GM21526 (cell line): Measurements from ENCODE around the gene FAM200A.
"Not testable (repeated sequence)": the region's sequence is repeated elsewhere in the genome, so short reads cannot be mapped to it uniquely, and the experiment has no call there.

Source experiments
- ATAC-seq: cut with Tn5 transposase; IDR thresholded peaks from one replicate; pipeline ENCODE4 v1.9.1; 2021; ENCODE audit warnings: moderate library complexity; ENCODE audit not compliant: unreplicated experiment, low FRiP score

Gene FAM200A

DNA sequence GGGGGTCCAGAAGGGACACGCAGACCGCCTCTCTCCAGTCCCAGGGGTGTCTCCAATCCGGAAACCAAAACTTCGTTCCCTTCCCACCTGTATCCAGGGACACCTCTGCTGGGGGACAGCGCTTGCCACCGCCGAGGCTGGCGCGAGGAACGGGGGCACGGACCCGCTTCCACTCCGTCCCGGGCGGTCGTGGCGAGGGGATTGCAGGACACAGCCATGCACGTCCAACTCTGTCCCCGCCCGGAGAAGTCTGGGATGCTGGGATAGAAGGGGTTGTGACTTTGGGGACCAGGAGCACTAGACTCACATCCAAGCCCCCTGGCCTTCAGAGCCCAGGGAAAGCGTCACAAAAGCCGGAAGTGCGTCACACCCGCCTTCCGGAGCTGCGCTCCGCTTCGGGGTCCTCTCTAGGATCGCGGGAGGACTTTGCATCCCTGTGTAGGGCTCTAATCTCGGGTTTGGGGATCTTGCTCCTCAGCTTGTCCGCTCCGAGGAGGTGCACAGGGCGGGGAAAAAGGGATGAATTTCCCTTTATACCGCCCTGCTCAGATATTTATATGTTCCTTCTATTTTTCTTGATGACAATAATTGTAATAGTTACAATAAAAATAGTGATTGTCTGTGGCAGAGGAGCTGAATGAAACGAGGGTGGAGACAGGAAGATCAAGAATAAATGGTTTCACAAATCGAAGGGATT, at the start of gene FAM200A:
Gene FAM200A (minus strand): TSS at position 348 of the 697 bp plus-strand sequence. CDS start 3,707 bp downstream, outside the sequence.
- ATAC-seq: peak; percentile 92

DNA sequence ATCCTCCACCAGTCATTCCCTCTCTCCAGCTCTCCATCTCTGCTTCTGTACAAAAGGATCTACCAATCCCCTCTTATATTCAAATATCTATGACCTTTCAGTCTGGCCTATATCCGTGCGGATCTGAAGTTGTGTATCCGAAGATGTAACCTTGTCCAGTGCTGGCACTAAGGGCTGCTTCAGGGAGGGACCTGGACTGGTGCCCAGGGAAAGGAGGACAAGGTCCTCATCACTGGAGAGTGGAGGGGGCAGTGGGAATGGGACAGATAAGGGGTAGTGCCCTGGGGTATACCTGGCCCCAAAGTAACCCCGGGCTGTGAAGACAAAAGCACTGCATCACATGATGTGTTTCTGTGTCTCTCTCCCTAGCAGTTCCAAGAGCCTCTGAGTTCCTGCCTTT, 47.9 kb upstream of the FAM200A start:
- no peak for ATAC-seq

DNA sequence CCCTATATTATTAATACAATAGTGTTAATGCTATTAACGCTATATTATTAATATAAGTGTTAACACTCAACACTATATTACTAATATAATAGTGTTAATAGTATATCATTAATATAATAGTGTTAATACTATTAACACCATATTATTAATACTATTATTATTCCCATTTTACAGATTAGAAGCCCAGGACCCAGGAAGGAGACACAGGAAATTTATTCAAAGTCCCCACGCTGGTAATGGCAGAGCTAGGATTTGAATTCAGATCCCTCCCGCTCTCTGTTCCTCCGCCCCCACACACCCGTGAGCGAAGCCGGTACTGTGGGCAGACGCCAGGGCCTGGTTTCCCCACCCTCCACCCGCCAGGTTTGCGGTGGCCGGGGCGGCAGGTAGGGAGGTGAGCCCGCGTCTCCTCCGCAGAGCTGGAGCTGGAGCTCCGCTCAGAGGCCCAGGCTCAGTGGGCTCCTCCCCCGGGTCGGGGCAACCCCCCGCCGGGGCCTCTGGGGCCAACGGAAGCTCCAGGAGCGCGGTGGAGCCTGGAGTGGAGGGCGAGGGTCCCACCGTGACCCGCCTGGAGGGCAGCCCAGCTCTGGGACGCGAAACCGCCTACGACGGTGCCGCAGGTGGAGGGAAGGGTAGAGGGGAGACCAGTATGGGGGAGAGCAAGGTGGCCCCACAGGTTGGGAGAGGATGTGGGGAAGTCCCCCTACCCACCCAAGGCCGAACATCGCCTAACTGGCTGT, 46.0 kb upstream of the FAM200A start, which contains the start of gene TMEM225B:
Gene TMEM225B (plus strand): TSS at position 506 of the 740 bp plus-strand sequence. CDS start 6,122 bp downstream, outside the sequence.
- ATAC-seq: no peak

DNA sequence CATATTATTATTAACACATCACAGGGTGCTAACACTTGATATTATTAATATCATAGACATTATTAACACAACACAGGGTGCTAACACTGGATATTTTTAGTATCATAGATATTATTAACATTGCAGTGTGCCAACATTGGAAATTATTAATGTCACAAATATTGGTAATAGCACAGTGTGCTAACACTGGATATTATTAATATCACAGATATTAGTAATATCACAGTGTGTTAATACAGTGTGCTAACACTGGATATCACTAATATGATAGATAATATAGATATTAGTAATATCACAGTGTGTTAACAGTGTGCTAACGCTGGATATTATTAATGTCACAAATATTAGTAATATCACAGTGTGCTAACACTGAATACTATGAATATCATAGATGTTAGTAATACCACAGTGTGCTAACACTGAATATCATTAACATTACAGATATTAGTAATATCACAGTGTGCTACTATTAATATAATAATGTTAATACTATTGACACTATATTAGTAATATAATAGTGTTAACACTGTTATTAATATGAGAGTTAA, 44.6 kb upstream of the FAM200A start:
- no peak for ATAC-seq

DNA sequence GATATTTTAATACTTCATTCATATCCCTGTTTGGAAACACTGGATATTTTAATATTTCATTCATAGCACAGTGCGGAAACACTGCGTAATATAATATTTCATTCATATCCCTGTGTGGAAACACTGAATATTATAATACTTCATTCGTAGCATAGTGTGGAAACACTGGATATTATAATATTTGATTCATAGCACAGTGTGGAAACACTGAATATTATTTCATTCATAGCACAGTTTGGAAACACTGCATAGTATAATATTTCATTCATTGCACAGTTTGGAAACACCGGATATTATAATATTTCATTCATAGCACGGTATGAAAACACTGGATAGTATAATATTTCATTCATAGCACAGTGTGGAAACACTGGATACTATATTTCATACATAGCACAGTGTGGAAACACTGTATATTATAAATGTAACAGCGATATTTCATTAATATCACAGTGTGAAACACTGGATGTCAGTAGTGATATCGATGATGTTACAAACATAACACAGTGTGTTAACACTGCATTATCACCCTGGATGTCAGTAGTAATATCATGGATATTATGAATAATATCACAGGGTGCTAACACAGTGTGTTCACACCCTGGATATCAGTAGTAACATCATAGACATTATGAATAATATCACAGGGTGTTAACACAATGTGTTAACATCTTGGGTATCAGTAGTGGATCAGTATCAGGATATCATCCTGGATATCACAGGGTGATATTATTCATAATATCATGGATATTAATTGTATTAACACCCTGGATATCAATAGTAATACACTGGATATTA, 43.2 kb upstream of the FAM200A start:
- no peak for ATAC-seq

DNA sequence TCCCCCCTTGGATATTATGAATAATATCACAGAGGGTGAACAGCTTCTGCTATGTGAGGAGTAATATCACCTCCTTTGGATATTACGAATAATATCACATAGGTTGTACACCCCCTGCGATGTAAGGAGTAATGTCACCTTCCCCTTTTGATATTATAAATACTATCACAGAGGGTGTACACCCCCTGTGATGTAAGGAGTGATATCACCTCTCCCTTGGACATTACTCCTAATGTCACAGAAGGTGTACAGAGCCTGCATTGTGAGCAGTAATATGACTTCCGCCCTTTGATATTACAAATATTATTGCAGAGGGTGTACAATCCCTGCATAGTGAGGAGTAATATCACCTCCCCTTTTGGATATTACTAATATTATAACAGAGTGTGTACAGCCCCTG, 37.0 kb upstream of the FAM200A start:
- no peak for ATAC-seq

DNA sequence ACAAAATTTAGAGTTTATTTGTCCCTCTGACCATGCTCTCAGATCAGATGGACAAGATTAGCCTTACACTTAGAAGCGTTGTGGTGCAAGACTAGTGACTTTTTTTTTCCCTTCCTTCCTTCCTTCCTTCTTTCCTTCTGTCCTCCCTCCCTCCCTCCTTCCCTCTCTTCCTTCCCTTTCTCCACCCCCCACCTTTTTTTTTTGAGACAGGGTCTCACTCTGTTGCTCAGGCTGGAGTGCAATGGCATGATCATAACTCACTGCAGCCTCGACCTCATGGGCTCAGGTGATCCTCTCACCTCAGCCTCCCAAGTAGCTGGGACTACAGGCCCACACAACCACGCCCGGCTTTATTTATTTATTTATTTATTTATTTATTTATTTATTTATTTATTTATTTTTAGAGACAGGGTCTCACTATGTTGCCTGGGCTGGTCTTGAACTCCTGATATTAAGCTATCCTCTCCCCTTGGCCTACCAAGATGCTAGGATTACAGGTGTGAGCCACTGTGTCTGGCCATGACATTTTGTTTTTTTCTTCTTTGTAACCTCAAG, 28.9 kb upstream of the FAM200A start:
- not testable (repeated sequence) for ATAC-seq

DNA sequence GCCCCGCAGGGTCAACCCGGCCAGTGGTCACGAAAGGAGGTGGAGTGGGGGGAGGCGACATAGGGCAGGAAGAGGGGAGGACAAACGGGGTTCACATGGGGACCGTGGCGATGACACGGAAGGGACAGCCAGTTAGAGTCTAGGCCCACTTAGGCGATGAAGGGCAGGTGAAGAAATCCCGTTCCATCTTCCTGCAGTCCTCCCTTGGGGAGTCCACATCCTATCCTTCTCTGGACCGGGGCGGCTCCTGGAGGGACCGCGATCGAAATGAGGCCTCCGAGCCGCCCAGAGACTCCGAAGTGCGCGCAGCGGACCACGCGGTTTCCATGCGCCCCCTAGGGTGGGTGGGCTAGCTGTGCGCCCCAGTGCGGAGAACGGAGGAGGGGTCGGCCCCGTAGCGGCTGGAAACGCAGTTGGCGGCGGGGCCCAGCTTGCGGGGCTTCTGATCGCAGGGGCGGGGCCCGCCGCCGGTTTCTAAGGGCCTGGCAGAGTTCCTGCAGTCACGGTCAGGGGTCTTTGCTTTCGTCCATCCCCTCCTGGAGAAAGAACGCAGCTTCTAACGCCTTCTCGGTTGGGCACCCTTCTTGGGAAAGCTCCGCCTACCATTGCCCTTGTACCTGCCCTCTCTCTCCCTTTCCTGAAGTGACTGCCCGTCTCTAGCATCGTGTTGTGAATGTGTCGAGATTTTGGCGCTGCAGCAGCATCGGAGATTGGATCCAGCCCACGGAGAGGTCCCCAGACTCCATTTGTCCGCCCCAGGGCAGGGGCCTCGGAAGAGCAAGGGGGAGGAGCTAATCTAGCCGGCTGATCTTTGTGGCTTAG, 28.3 kb upstream of the FAM200A start:
- no peak for ATAC-seq

DNA sequence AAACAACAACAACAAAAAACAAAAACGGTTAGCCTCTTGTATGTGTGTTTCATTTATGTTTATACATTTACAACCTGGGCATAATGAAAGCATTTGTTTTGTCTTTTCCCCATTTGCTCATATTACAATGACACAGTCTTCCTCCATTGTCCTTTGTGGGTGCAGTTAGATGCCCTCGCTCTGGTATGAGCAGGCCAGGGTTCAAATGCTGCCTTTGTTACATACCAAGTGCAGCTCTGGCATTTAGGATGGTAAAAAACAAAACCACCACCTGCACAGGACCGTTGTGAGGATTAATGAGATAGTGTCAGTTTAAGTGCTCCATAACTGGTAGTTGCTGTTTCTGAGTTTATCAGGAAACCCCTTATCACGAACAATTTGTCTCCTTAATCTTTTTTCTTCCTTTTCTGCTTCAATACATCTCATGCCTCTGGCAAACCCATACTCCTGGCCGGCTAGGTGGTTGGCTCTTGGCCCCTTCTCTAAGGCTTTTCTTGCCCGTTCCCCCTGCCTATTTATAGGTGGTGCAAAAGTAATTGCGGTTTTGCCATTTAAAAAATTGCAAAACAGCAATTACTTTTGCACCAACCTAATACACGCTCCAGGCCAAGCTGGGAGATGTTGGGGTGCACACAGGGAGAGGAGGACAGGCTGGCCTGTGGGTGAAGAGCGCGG, 27.5 kb upstream of the FAM200A start:
- ATAC-seq: no peak

DNA sequence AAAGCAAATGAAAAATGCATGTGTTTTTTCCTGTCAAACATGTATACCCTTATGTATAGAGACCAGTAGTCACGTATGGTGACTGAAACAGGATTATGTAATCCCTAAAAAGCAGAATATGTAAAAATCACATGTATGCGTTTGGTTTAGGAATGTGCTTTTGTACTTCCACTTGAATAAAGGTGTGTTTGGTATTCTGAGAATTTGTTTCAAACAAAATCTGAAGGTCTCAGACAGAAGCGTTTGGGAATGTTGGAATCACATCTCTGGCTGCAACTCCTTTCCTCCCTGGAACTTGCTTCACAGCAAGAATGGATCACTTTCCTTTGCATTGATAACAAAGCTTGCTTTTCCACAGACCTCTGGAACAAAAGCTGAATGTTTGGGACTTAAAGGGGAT, 24.3 kb upstream of the FAM200A start:
- no peak for ATAC-seq

DNA sequence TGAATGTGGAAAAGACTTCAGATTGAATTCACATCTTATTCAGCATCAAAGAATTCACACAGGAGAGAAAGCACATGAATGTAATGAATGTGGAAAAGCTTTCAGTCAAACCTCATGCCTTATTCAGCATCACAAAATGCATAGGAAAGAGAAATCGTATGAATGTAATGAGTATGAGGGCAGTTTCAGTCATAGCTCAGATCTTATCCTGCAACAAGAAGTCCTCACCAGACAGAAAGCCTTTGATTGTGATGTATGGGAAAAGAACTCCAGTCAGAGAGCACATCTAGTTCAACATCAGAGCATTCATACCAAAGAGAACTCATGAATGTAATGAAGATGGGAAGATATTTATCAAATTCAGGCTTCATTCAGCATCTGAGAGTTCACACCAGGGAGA, 21.3 kb upstream of the FAM200A start:
- no peak for ATAC-seq

DNA sequence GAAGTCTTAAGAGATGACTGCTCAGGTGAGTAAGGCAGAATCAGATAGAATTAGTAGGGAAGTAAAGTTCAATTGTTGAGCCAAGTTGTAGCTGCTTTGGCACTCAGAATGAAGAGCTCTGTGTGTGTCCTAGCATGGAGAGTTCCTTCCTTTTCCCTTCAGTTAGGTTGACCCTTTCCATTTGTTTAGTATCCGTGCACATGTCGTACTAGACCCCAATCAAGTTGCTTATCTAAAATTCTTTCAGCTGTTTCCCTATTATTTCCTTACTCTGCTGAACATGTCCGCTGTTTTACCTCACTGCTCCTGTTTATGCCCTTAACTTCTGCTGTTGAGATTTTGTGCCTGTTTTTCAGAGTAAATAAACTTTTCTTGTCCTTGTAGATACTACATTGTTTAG, 19.9 kb upstream of the FAM200A start:
- ATAC-seq: no peak

DNA sequence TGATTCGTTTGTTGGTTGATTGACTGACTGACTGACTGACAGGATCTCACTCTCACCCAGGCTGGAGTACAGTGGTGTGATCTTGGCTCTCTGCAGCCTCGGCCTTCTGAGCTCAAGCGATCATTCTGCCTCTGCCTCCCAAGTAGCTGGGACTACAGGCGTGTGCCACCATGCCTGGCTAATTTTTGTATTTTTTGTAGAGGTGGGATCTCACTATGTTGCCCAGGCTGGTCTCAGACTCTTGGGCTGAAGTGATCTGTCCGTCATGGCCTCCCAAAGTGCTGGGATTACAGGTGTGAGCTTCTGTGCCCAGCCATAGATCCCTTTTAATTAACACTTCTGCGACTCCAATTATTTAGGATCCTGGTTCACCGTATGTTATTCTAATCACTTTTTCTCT, 16.9 kb upstream of the FAM200A start:
- ATAC-seq: not testable (repeated sequence)

DNA sequence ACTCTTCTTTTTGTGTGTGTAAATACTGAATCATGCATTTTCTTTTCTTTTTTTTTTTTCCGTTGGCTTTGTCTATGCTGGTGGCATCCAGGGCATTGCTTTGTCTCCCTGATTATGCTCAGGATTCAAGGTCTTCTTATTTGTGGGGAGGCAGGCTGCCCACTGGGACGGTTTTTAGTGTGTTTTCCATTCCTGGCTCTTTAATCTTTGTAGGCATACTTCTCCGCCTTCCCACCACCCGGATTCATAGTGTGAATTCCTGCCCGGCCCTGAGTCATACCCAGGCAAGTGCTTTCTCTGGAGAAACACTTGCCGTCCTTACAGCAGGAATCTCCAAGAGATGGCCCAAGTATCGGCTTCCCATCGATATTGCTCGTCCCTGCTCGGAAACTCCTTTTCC, 11.7 kb upstream of the FAM200A start:
- ATAC-seq: no peak

DNA sequence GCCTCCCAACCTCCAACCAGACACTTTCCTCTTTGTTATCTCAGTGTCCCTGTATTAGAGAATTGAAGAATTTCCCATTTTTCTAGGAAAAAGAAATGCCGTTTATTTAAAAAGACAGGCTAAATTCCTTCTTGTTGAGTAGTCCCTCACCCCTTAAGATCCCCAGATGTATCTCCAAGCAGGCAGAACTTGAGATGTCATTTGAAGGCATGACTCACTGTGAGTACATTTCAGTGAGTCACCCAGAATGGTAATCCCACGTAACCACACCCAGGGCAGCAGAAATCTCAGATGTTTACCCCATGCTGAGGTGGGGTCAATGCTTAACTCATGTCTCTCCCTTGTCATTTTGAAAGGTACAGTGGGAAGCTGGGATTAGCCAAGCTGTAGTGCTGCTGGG, 10.9 kb upstream of the FAM200A start:
- no peak for ATAC-seq

DNA sequence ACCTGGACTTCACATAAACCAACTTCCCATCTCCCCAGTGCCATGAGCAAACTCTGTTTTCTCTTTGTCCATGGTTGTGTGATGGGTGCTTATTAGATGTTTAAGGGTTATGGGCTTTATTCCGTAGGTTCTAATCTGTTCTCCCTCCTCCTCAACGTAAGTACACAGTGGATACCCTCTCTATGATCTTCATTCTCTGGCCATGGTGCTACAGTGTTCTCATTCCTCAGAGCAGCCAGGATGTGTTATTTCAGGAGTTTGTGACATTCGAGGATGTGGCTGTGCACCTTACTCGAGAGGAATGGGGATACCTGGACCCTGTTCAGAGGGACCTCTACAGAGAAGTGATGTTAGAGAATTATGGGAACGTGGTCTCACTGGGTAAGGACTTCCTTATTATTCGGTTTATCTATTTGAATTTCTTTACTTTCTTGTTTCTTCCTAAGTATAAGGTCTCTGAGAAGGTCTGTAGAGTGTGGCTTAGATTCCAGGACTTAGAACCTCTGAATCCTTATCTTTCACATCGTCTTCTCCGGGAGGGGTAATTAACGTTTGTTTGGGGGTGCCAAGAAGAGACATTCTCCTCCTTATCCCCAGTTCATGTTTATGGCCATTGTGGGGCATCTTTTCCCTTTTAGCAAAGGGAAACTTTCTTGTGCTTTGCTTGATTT, 10.3 kb upstream of the FAM200A start:
- ATAC-seq: no peak

DNA sequence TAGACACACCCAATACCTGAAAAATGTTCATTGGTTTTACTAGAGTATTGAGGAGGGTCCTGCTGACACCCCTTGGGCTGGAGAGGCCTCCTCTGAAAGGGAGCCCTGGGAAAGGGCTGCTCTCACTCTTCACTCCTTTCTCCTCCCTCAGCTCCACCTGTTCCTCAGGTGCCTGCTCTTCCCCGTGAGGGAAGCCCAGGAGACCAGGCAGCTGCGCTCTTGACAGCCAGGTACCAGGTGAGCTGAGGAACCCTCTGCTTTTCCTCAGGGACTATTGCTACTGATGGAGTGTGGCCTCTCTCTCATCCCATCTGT, 9.8 kb upstream of the FAM200A start:
- no peak for ATAC-seq

DNA sequence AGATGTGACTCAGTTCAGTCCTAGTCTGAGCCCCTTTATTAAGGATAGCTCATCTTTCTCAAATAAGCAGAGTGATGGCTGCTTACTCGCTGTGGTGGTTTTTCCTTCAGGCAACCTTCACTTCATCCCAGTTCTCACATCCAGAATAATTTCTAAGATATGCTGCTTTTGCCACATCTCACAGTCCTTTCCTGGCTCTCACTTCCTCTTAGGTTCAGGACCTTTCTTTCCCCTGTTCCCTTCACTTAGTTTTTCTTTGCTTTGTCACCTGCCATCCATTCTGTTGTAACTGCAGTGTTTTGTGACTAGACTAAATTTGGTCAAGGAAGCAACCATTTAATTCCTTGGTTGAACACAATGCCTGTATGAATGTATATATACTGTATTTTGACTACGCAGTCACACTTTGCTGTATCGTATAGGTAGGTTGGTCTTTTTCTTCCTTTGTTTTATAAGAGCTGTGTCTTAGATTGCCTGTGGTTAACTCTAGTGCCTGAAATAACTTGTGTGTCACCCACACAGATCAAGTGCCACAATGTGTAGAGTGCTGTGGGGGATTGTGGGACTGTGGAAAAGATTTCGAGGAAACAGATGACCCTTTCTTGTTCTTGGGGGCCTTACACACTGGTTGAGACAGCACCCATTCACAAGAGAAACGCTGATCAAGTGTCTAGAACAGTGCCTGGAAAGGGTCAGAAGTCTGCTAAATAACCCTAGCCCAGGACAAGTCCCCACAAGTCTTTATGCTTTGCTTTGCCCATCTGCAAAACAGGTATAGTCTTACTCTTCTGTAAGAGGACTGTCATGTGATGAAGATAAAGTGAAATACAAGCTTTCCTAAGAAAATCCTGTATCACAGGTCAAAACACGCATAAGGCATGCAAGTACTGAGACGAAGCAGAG, 9.2 kb upstream of the FAM200A start:
- no peak for ATAC-seq
